ENCODE measurements around the gene PASK.

GRCh38 chr2:241083091-241083415 lies 66.2 kb downstream of the PASK start:
- TF ChIP-seq CTCF (IDR thresholded peaks at IDR 0.05 in 8 of 11, conservative IDR thresholded peaks at IDR 0.05 in 3 of 11) (no peak), POLR2A (IDR thresholded peaks at IDR 0.05) (no peak)

Measured in spleen (tissue), 7 donors.